AG08396 (cell line): ENCODE results near the gene MON1B.

Experiments
- DNase-seq: peaks from one replicate; pipeline ENCODE4 v3.0.0; 2012; ENCODE audit warnings: low spot score, mixed read lengths

The MON1B gene

GRCh38 chr16:77246150-77246549, 55.2 kb downstream of the MON1B start:
- no peak for DNase-seq

GRCh38 chr16:77250400-77250799, 59.4 kb downstream of the MON1B start:
- no peak for DNase-seq
